IPS DF 4.7 (cell line): ENCODE data around the gene ING2.
"Not testable (repeated sequence)": the region's sequence is repeated elsewhere in the genome, so short reads cannot be mapped to it uniquely, and the experiment has no call there.

Experiments
- DNase-seq: peaks from one replicate; pipeline ENCODE4 v3.0.0-alpha.2; 2013; ENCODE audit warnings: low spot score; ENCODE audit errors: extremely low read depth

Gene ING2

DNA sequence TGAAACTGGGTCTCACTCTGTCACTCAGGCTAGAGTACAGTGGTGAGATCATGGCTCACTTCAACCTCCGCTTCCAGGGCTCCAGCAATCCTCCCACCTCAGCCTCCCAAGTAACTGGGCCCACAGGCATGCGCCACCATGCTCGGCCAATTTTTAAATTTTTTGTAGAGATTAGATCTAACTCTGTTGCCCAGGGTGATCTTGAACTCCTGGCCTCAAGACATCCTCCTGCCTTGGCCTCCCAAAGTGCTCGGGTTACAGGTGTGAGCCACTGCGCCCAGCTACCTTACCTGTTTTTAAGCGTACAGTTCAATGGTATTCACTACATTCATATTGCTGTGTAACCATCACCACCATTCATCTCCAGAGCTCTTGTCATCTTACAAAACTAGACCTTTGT lies 41.5 kb downstream of the ING2 start:
- DNase-seq: no peak

DNA sequence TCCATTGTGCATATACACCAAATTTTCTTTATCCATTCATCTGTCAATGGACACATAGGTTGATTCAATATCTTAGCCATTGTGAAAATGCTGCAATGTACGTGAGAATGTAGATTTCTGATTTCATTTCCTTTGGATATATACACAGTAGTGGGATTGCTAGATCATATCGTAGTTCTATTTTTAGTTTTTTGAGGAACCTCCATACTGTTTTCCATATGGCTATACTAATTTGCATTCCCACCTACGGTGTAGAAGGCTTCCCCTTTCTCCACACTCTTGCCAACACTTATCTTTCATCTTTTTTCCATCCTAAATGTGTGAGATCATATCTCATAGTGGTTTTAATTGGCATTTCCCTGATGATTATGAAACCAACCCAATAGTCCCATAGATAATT lies 43.4 kb downstream of the ING2 start:
- DNase-seq: no peak

DNA sequence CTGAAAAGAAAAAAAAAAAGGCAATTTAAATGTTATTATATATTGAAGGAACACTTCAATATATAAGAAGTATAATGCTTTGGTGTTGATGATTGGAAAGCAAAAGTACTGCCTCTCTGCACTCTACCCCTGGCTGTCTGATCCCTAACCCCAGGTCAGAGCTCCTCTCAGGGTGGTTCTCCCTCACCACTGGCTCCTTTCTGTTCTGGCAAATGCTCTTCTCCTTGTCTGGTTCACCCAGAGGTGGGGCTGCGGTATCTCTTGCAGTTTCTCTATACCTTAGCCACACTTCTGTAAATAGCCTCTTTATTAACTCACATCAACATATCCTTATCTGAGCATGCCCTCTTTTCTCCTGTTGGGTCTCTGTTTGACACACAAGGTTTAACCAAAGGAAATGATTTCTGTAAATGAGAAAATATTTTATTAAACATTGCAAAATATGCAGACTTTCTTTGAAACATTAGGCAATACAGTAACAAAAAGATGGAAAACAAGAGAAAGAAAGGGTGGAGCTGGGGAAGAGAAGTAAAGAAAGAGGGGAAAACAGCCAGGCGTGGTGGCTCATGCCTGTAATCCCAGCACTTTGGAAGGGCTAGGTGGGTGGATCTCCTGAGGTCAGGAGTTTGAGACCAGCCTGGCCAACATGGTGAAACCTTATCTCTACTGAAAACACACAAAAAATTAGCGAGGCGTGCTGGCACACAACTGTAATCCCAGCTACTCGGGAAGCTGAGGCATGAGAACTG lies 45.7 kb downstream of the ING2 start:
- no peak for DNase-seq

DNA sequence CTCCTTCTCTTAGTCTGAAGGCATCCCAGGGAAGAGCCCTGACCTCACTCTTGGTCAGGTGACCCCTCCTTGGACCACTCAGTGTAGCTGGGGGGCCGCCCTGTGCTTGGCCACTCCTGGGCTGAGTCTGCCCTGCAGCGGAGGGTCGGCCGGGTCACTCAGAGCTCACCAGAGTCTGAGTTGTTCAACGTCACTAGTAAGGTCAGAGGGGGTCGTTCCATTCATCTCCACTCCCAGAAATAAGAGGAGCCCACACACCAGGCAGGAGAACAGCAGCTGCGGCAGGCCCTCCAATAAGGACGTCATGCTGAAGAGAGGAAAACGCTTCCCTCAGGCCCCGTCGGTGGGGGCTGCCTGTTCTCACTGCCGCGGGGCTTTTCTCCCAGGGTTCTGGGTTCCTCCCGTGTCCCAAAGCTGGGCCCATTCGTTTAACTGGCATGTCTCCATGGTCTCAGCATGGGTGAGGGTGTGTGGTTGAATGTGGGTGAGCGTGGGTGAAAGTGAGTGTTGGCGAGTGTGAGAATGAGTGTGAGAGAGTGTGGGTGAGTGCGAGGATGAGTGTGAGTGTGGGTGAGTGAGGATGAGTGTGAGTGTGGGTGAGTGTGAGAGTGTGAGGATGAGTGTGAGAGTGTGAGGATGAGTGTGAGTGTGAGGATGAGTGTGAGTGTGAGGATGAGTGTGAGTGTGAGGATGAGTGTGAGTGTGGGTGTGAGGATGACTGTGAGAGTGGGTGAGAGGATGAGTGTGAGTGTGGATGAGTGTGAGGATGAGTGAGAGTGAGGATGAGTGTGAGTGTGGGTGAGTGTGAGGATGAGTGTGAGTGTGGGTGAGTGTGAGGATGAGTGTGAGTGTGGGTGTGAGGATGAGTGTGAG lies 47.7 kb downstream of the ING2 start:
- no peak for DNase-seq

DNA sequence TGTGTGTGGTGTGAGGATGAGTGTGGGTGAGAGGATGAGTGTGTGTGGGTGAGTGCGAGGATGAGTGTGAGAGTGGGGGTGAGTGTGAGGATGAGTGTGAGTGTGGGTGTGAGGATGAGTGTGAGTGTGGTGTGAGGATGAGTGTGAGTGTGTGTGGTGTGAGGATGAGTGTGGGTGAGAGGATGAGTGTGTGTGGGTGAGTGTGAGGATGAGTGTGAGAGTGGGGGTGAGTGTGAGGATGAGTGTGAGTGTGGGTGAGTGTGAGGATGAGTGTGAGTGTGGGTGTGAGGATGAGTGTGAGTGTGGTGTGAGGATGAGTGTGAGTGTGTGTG lies 48.3 kb downstream of the ING2 start:
- DNase-seq: not testable (repeated sequence)

DNA sequence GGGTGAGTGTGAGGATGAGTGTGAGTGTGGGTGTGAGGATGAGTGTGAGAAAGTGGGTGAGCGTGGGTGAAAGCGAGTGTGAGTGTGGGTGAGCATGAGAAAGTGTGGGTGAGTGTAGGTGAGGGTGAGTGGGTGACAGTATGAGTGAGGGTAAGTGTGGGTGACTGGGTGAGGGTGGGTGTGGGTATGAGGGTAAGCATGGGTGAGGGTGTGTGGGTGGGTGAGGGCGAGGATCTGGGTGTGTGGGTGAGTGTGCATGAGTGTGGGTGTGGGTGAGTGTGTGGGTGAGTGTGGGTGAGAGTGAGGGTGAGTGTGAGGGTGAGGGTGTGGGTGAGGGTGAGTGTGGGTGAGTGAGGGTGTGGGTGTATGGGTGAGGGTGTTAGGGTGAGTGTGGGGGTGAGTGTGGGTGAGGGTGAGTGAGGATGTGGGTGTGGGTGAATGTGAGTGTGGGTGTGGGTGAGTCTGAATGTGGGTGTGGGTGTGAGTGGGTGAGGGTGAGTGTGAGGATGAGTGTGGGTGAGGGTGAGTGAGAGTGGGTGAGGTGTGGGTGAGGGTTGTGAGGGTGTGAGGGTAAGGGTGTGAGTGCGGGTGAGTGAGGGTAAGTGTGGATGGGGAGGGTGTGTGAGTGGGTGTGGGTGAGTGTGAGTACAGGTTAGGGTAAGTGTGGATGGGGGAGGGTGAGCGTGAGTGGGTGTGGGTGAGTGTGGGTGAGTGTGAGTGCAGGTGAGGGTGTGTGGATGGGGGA lies 48.9 kb downstream of the ING2 start:
- no peak for DNase-seq

DNA sequence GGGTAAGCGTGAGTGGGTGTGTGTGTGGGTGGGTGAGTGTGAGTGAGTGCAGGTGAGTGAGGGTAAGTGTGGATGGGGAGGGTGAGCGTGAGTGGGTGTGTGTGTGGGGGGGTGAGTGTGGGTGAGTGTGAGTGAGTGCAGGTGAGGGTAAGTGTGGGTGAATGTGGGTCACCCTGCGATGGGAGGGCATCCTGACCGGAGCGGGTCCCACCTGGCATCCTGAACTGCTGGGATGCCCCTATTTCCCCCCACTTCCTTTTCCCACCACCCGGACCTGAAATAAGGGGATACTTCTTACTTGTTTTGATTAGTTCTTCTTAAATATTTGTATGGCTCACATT lies 49.5 kb downstream of the ING2 start:
- no peak for DNase-seq

DNA sequence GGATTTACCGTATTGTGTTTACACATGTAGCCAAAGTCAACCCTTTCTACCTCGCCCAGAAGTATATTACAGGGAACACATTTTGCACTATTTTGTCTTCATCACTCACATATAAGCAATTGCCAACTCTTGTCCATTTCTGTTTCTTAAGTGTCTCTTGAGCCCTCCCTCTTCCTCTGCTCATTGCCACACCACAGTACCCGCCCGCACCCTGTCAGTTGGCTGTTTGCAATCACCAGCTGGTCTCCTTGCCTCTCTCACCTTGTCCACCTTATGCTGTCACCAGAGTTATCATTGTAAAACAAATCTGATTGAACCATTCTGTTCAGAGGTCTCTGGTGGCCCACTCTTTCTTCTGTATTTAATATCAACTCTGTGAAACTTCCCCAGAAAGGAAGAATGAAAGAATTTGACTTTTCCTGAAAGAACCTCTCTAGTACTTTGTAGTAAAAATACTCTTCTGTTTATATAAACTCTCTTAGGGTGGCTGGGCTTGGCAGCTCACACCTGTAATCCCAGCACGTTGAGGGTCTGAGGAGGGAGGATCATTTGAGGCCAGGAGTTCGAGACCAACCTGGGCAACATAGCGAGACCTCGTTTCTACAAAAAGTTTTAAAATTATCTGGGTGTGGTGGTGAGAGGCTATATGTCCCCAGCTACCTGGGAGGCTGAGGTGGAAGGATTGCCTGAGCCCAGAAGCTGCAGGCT lies 50.2 kb downstream of the ING2 start:
- no peak for DNase-seq

DNA sequence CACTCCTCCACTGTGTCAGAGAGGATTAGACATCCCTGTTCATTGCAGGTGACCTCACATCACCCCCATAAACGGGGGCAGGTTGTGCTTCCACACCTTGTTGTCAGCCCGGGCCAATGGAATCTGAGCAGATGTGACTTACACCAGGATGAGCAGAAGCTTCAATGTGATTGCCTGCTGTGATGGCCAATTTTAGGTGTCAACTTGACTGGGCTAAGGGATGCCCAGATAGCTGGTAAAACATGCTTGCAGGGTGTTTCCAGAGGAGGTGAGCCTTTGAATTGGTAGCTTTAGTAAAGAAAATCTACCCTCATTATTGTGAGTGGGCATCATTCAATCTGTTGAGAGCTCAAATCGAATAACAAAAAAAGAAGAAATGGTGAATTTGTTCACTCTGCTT lies 52.1 kb downstream of the ING2 start:
- DNase-seq: no peak

DNA sequence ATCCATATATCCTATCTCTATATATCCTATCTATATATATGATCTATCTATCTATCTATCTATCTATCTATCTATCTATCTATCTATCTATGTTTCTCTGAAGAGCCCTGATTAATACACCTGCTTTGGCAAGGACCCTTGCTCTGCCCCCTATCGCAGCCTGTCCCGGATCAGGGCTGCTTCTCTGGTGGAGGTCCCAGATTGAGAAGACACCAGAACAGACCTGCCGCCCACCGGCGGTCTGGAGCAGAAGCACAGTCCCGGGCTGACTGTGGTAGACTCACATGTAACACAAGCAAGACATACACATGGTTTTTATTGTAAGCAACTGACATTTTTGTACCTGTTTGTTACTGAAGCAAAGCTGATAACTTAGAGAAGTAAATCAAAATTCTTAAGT lies 52.8 kb downstream of the ING2 start:
- DNase-seq: no peak

DNA sequence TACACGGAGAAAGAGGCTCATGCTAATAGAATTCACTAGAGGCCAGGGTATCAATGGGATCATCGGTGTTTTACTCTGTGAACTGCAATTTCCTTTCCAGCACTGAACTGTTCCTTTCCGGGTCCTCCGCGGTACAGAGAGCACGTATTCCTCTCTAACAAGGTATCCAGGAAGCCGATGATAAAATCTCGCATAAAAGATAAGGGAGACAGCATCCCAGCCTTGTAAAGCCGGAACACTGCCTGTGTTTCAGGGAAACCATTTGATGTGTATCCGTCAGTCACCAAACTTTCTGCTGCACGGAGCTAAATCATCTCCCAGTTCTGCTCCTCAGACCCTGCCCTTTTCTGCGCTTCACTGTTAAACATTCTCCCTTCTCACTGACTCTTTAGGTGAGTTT lies 54.0 kb downstream of the ING2 start:
- no peak for DNase-seq

DNA sequence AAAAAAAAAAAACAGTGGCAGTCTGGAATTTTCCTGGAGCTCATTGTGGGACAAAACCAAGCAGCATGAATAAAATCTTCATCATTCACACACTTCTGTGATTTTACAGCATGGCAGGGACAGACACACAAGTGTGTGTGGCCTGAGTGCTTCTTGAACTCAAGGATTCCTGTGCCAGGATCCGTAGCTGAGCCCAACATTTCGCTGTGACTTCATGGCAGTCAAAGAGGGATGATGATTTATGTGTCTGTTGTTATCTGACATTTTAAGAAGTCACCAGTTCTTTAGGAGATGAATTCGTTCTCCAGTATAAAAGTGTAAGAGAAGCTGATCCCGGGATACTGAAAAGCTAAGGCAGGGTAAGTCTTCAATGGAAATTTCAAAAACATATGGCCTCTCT lies 57.0 kb downstream of the ING2 start:
- DNase-seq: no peak
